Activated T-helper 17 cell treated with anti-CD3 and anti-CD28 coated beads, Interleukin-2, amount 50 U/mL, for 72 hours (primary cell): ENCODE data around the gene PDLIM4. TPM values are rescaled to one million over a fixed set of nuclear protein-coding genes. Genes with fewer than 3 reads are reported as not detected.
A peak's percentile ranks its signal among the peaks of the same experiment; 100 is the strongest.

Experiments used
- ATAC-seq: fragments of 150-1000 bp; cut with Tn5 transposase; replicated peaks from 2 replicates; pipeline ENCODE4 v1.10.0; 2021; ENCODE audit warnings: mild to moderate bottlenecking, moderate library complexity
- H3K27ac Mint-ChIP-seq: one replicate; pipeline ENCODE4 v1.8.0; 2022; ENCODE audit warnings: mixed read lengths
- H3K27me3 Mint-ChIP-seq: one replicate; pipeline ENCODE4 v1.8.0; 2022; ENCODE audit warnings: mixed read lengths
- H3K36me3 Mint-ChIP-seq: one replicate; pipeline ENCODE4 v1.8.0; 2022; ENCODE audit warnings: low read depth, mild to moderate bottlenecking, mixed read lengths
- H3K4me1 Mint-ChIP-seq: one replicate; pipeline ENCODE4 v1.8.0; 2022; ENCODE audit warnings: mixed read lengths
- H3K4me3 Mint-ChIP-seq: one replicate; pipeline ENCODE4 v1.8.0; 2022; ENCODE audit warnings: mild to moderate bottlenecking, mixed read lengths
- H3K9me3 Mint-ChIP-seq: one replicate; pipeline ENCODE4 v1.8.0; 2022; ENCODE audit warnings: mixed read lengths
- total RNA-seq, 2 donors: library from RNA; stranded (reverse); gene quantifications; one replicate each; pipeline ENCODE4 v1.2.3, GENCODE V29; 2022

The PDLIM4 gene
- total RNA-seq, 2 donors from 2014 or later, result not detected

GRCh38 chr5:132293066-132293991 is 35.8 kb downstream of the PDLIM4 start:
- Mint-ChIP-seq H3K9me3 (no peaks in the 10 kb centered on the region), H3K36me3 (no peaks in the 10 kb centered on the region), H3K27me3 (peaks cover 3% of the 10 kb centered on the region), H3K27ac (peak overlapping the region; percentile 54), H3K4me1 (peaks cover 12% of the 10 kb centered on the region), H3K4me3 (peak overlapping the region; percentile 94)
- peak; percentile 55 for ATAC-seq

DNA sequence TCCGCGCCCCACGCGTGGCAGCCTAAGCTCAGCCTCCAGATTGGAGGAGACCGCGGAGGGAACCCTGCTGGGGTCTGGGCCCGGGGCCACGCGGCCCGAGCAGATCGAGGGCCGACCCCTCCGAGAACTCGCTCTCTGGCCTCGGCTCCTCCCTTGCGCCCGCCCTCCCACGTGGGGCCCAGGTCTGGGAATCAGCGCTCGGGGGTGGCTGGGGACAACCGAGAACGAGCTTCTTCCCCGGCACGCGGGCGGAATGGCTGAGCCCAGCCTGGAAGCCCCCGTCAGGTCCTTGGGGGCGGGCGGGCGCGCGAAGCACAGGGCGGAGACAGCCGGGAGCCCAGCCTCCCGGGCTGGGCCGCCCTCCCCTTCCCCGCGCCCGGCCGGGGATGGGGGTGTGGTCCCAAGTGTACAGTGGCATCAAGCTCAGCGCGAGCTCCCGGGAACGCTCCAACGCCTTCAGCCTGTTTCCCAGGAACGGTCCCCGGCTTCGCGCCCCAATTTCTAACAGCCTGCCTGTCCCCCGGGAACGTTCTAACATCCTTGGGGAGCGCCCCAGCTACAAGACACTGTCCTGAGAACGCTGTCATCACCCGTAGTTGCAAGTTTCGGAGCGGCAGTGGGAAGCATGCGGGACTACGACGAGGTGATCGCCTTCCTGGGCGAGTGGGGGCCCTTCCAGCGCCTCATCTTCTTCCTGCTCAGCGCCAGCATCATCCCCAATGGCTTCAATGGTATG is 36.7 kb downstream of the PDLIM4 start, which contains the start of gene SLC22A4:
TSS of gene SLC22A4 (plus strand) at position 403 of the 736 bp plus-strand sequence. CDS start at position 626, 223 bp downstream.
- ATAC-seq, result peak; percentile 74
- no peaks in the 10 kb centered on the region for H3K36me3 Mint-ChIP-seq
- peak within 1 kb of the TSS; percentile 94 for H3K4me3 Mint-ChIP-seq
- peaks cover 13% of the 10 kb centered on the region for H3K4me1 Mint-ChIP-seq
- peaks cover 1% of the 10 kb centered on the region for H3K27me3 Mint-ChIP-seq
- no peaks in the 10 kb centered on the region for H3K9me3 Mint-ChIP-seq
- peak within 1 kb of the TSS; percentile 87 for H3K27ac Mint-ChIP-seq

- no peaks in the 10 kb centered on the region for H3K9me3 Mint-ChIP-seq
- H3K36me3 Mint-ChIP-seq, result no peaks in the 10 kb centered on the region
- H3K4me1 Mint-ChIP-seq, result peaks cover 13% of the 10 kb centered on the region
These were observed 37.4 kb downstream of the PDLIM4 start for GRCh38 chr5:132294728-132295504.

DNA sequence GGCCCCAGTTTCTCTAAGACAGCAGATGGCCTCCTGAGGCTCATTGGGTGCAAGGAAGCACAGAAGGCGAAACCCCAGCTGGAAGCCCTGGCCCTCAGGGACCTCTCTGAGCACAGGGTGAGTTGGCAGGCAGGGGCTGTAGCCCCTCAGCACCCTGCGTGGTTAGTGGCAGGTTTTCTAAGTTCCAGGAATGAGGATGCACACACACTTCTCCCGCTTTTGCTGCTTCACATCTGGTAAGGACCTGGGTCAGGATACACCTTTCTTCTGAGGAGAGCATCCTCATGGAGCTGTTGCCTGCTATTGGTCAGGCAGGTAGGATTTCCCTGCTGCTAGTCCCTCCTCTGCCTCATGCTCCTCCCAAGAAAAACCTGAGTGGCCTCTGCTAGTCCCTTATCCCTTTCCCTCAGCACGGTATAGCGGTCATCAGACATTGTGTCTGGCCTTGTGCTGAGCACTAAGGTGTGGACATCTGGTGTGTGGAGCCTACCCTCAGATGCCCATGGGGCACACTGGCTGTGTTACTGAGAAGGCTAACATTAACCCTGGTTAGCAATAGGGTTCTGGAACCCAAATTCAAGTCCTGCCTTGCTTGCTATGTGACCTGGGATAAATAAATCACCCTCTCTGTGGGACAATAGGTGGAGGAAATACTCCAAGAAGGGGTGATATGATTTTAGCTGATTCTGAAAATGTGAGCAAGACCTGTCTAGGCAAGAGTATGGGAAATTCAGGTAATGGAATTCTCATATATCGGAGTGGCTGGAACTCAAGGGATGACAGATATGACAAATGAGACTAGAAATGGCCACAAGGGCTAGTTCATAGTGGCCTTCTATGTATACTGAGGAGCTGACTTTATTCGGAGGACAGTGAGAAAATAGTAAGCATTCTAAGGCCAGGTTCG is 38.3 kb downstream of the PDLIM4 start:
- peak overlapping the region; percentile 94 for H3K4me3 Mint-ChIP-seq
- ATAC-seq, result no peak
- H3K4me1 Mint-ChIP-seq, result peaks cover 13% of the 10 kb centered on the region
- no peaks in the 10 kb centered on the region for H3K9me3 Mint-ChIP-seq
- no peaks in the 10 kb centered on the region for H3K36me3 Mint-ChIP-seq
- H3K27me3 Mint-ChIP-seq, result no peaks in the 10 kb centered on the region
- H3K27ac Mint-ChIP-seq, result peak overlapping the region; percentile 87

More at GRCh38 chr5:132294728-132295504, 37.4 kb downstream of the PDLIM4 start:
- H3K27ac Mint-ChIP-seq, result peak overlapping the region; percentile 87
- peak overlapping the region; percentile 94 for H3K4me3 Mint-ChIP-seq
- no peaks in the 10 kb centered on the region for H3K27me3 Mint-ChIP-seq
- ATAC-seq, result peak; percentile 78

- Mint-ChIP-seq H3K4me1 (peaks cover 13% of the 10 kb centered on the region), H3K9me3 (no peaks in the 10 kb centered on the region), H3K36me3 (no peaks in the 10 kb centered on the region), H3K4me3 (peak overlapping the region; percentile 94), H3K27me3 (no peaks in the 10 kb centered on the region), H3K27ac (no peak overlapping the region)
- no peak for ATAC-seq
These were observed 39.0 kb downstream of the PDLIM4 start for GRCh38 chr5:132296412-132297016.

- peaks cover 13% of the 10 kb centered on the region for H3K4me1 Mint-ChIP-seq
- H3K9me3 Mint-ChIP-seq, result no peaks in the 10 kb centered on the region
- no peak overlapping the region for H3K27ac Mint-ChIP-seq
- no peaks in the 10 kb centered on the region for H3K27me3 Mint-ChIP-seq
- H3K4me3 Mint-ChIP-seq, result no peak overlapping the region
- H3K36me3 Mint-ChIP-seq, result no peaks in the 10 kb centered on the region
- no peak for ATAC-seq
These were observed 39.9 kb downstream of the PDLIM4 start for GRCh38 chr5:132297211-132297940.

DNA sequence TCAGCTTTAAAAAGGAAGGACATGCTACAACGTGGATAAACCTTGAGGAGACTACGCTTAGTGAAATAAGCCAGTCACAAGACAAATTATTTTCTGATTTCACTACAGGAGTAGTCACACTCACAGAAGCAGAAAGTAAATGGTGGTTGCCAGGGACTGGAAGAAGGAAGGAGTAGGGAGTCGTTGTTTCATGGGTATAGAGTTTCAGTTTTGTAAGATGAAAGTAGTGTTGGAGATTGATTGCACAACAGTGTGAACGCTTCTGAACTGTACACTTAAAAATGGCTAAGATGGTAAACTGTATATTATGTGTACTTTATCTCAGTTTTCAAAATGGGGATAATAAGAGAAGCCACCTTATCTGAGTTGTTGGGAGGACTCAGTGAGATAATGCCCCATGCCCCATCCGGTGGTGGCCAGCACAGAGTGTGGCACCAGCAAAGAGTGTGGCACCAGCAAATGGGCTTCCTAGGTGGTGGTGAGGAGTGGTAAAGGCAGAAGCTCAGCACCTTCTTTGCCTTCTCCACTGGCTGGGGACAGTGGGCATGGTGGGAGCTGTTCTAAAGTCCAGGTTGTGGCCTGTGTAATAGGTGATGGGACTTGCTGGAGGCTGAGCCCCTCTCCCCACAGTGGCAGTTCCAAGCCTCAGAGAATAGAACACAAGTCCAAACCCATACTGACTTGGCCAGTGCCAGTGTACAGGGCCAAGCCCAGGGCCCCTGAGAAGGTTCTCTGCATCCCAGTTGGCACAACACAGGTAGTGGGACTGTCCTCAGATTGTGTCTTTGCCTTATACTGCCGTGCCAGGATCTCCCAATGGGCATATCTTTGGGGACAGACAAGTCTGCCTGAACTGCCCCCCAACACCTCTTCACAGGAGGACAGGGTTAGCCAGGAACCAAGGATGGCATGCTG is 41.1 kb downstream of the PDLIM4 start:
- Mint-ChIP-seq H3K27me3 (no peaks in the 10 kb centered on the region), H3K9me3 (no peaks in the 10 kb centered on the region), H3K36me3 (no peaks in the 10 kb centered on the region), H3K4me3 (no peak overlapping the region), H3K27ac (no peak overlapping the region), H3K4me1 (peaks cover 13% of the 10 kb centered on the region)
- no peak for ATAC-seq

DNA sequence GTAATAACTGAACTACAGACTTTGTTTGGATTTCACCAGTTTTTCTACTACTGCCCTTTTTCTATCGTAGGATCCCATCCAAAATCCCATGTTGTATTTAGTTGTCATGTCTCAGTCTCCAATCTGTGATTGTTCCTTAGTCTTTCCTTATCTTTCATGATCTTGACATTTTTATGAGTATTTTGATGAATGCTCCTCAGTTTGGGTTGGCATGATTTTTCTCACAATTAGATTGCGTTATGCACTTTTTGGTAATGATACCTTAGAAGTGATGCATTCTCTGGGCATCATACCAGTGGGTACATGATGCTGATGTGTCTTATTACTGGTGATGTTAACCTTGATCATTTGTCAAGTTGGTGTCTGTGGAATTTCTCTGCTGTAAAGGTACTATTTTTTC is 42.4 kb downstream of the PDLIM4 start:
- H3K4me1 Mint-ChIP-seq, result peaks cover 10% of the 10 kb centered on the region
- H3K27me3 Mint-ChIP-seq, result no peaks in the 10 kb centered on the region
- no peaks in the 10 kb centered on the region for H3K9me3 Mint-ChIP-seq
- no peak for ATAC-seq
- no peaks in the 10 kb centered on the region for H3K36me3 Mint-ChIP-seq
- H3K27ac Mint-ChIP-seq, result no peak overlapping the region
- H3K4me3 Mint-ChIP-seq, result no peak overlapping the region

GRCh38 chr5:132300577-132301343 is 43.3 kb downstream of the PDLIM4 start:
- Mint-ChIP-seq H3K36me3 (no peaks in the 10 kb centered on the region), H3K27me3 (no peaks in the 10 kb centered on the region), H3K4me3 (no peak overlapping the region), H3K4me1 (peaks cover 7% of the 10 kb centered on the region), H3K9me3 (peaks cover 6% of the 10 kb centered on the region), H3K27ac (no peak overlapping the region)
- ATAC-seq, result no peak

DNA sequence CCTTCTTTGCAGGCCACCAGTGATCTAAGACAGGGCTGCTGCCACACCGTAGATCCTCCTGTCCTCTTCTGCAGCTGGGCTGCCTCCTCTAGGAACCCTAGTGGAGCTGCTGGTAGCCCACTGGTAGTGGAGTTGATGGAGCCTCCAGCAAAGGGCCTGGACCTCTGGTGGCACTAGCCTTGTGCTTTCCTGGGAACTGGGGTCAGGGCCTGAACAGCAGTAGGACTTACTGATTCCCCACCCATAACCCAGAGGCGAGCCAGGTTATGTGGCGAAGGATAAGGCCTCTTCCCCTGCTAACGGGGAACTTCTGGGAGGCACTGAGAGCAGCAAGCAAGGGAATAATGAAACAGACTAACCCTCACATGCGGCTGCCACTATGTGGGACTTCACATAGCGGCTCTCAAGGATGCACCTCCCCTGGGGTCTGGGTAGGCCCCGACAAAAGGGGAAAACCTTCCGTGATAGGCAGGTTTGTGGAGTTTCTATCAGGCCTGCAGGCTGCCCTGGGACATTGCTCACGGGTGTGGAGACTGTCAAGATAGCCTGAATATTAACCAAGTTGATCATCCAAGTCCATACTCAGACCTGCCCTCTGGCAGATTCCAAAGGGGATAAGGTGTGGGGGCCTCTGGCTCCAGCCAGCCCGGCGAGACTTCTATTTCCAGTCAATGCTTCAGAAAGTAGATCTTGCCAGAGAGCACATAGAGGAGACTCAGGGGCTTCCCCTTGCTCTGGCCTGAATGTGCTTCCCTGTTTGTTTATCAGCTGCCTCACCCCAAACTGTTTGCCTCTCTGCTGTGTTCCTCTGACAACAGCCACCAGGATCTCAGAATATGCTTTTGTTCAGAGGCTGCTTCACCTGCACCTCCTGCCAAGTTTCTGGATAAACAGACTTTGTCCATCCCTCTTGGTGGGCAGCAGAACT is 44.1 kb downstream of the PDLIM4 start:
- Mint-ChIP-seq H3K9me3 (peaks cover 6% of the 10 kb centered on the region), H3K36me3 (no peaks in the 10 kb centered on the region), H3K4me1 (peaks cover 5% of the 10 kb centered on the region), H3K27ac (no peak overlapping the region), H3K4me3 (no peak overlapping the region), H3K27me3 (no peaks in the 10 kb centered on the region)
- no peak for ATAC-seq
